HG03432 (cell line): Measurements from ENCODE around the gene FAM171A1.

Experiments used
- ATAC-seq: cut with Tn5 transposase; IDR thresholded peaks from one replicate; pipeline ENCODE4 v1.9.1; 2021; ENCODE audit warnings: mild to moderate bottlenecking, moderate library complexity; ENCODE audit not compliant: unreplicated experiment

FAM171A1 gene

GRCh38 chr10:15252396-15252795 is 118.7 kb downstream of the FAM171A1 start:
- no peak for ATAC-seq

DNA sequence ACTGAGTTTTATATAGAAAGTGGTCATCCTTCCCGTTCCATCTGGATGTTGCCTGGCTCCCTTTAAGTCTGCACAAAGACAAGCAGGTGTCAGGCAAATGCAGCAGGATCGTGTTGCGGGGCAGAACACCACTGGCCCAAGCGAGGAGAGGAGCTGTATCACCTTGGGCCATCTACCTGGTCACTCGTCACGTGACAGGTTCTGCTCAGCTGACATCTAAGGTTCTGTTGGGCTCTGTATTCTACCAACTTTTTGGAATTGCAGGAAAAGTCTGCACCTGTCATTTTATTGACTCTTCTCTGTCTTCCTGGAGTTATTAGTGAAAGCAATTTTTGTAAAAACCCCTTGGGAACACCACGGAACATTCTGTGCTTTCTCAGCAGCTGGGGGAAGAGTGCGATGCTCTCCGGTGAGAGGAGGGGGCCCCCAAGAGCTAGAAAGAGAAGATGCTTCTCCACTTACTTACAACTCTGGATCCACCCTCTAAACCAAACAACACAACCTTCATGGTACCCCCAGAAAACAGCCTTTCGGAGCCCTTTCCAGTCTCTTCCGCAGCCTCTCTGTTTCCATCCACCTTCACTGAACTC is 119.2 kb downstream of the FAM171A1 start:
- no peak for ATAC-seq

DNA sequence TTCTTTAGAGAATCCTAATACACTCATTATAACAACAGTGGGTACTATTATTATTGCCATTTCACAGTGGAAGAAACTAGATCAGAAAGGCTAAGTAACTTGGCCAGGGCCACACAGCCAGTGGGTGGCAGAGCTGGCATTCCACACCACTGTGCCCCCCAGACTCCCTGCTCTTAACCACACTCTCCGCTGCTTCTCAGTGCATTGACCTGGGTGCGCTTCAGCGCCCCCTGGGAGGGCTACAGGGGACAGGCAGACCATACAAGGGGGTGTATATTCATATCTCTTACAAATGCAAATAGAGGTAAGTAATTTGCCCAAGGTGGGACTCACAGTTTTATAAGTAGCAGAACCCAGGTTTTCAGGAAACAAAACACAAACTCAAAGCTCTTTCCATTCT is 125.6 kb downstream of the FAM171A1 start:
- ATAC-seq: no peak

- no peak for ATAC-seq
Observed at GRCh38 chr10:15244635-15245197, 126.4 kb downstream of the FAM171A1 start.

- ATAC-seq: no peak
Observed at GRCh38 chr10:15242261-15242840, 128.7 kb downstream of the FAM171A1 start.

DNA sequence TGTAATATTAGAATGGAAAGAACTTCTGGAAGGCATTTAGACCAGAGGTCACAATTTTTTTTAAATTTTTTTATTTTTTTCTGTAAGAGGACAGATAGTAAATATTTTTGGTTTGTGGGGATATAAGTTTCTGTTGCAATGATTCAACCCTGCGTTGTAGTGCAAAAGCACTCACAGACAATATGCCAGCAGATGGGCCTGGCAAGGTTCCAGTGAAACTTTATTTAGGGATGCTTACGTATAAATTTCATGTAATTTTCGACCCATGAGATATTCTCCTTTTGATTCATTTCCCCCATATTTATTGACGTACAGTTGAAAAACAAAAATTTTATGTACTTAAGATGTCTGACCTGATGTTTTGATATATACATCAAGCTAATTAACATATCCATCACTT is 129.8 kb downstream of the FAM171A1 start:
- no peak for ATAC-seq

DNA sequence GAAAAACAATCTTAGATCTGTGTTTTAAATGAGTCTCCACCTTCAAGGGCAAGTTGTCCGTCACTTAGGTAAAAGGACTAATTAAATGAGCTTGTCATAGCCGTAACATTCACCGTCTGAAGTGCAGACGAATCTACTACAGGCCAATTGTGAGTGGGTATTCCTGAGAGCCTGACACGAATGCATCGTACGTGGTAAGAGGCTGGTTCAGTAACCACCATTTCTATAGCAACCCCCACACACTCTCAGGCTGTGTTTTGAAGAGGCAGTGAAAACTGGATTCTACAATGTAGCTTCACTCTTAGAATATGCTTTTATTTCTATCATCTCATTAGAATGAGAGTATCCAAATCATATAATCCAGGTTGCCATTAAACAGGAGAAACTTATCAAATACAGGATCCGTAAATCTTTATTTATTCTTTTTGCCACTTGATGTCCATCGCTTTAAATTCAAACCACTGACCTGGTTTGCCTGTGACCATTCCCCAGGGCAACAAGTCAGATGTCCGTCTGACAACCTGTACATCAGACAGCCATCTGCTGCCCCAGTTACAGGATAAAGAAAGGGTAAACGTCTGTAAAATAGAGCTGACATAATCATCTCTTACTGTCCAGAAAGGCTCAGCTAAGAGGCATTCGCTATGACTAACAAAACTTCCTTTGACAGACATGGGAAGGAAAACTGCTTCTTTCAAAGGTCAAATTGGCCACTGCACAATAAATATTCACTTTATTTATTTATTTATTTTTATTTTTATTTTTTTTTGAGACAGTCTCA is 132.3 kb downstream of the FAM171A1 start:
- ATAC-seq: no peak

DNA sequence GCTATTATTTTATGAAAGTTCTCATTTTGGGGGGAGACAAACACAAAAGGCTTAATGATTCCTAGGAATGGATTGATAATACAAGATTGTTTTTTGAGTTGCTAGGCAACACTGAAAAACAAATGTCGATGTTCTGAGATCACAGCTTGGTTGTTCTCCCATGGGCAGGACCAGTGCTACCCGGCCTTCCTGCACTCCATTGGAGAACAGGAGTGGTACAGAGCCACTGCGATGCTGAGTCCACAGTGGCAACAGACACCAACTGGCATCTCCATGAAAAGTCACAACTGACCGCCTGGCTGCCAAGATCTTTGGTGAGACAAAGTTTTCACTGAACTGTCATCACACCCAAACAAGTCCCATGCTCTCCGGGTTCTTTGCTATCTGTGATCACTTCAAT is 133.7 kb downstream of the FAM171A1 start:
- no peak for ATAC-seq

DNA sequence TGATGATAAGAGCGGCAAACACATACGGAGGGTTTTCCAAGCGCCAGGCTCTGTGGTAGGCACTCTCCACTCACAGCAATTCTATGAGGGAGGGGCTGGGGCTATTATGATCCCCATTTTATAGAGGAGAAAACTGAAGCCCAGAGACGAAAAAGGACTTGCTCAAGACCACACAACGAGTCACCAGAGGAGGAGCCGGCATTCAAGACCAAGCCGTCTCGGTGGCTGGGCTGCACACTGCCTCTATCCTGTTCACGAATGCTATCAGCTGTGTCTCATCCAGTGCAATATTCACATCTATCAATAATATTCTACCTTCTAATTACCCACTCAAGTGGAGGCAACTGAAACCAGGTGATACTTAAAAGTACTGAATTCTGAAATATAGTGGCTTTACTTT is 134.7 kb downstream of the FAM171A1 start:
- no peak for ATAC-seq

DNA sequence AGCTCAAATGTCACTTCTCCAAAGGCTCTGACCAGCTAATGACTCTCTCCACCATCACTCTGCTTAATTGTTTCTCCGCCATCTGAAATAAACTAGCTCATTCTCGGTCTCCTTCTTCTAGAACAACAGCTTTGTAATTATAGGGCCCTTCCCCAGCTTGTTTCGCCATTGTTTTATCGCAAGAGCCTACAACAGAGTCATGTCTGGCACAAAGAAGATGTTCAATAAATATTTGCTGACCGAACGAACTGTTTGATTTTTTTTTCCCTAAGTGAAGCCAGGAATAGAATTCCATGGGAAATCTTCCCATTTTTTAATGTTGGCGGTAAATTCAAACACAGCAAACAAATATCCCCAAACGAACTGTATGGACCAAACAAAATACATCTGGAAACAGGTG is 138.8 kb downstream of the FAM171A1 start:
- ATAC-seq: no peak

DNA sequence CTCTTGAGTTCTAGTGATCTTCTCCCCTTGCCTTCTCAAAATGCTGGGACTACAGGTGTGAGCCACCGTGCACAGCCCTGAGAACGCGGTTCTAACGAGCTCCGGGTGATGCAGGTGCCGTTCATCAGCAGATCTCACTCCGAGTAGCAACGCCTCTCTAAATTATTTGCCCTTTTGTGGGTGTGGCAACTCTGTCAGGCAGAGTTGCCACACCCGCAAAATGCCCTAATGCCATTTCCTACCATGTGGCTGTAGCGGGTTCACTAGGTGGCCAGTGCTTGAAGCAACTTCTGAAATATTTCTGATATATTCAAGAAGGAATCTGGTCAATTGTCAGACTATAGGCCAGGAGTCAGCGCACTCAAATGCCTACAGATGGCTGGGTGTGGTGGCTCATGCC is 139.7 kb downstream of the FAM171A1 start:
- no peak for ATAC-seq

DNA sequence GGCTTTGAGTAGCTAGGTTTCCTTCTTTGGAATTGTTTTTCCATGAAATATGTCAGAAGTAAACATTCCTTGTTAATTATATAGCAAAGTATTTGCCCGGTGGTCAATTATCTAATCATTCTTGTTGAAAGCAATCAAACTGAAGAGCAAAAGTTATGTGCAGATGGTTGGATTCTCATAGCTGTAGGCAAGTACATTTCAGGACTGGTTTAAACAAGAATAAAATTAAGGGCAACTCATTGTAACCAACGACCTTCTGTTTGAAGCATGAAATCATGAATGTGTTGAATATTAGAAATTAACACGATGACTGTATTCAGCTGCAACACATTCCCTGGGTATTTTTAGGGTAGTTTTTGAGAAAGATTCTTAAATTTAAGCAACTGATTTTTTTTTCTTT is 140.8 kb downstream of the FAM171A1 start:
- ATAC-seq: no peak

- no peak for ATAC-seq
Observed at GRCh38 chr10:15229268-15229667, 141.8 kb downstream of the FAM171A1 start.

DNA sequence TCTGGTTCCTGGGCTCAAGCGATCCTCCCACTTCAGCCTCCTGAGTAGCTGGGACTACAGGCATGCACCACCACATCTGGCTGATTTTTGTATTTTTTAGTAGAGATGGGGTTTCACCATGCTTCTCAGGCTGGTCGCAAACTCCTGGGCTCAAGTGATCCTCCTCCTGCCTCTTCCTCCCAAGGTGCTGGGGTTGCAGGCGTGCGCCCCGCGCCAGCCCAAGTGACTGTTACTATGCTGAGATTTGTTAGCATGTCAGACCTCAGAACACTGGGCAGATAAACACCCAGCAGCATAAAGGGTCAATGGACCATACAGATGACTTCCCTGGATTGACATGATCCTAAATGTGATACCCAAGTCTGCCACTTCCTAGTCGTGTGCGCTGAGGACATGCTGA is 142.7 kb downstream of the FAM171A1 start:
- ATAC-seq: no peak

GRCh38 chr10:15227611-15228372 is 143.3 kb downstream of the FAM171A1 start:
- ATAC-seq: no peak

- ATAC-seq: no peak
Observed at GRCh38 chr10:15225511-15225910, 145.6 kb downstream of the FAM171A1 start.

- no peak for ATAC-seq
Observed at GRCh38 chr10:15224948-15225347, 146.1 kb downstream of the FAM171A1 start.

DNA sequence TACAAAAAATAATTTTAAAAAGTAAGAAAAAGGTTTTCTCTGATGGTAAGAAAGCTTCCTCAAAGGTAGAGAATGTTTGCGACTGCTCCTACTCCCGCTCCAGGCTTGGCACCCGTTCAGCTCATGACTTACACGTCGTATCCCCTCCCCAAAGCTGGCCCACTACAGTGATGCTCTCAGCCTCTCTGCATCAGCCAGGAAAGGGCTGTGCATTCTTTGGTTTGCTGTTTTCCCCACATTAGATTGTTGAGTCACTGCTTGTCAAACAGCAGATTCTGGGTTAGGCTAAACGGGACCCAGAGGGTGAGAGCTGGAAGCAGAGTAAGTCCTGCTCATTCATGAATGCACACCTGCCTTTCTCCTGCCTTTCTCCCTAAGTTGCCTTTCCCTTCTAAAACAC is 147.9 kb downstream of the FAM171A1 start:
- ATAC-seq: no peak

- no peak for ATAC-seq
Observed at GRCh38 chr10:15222511-15222910, 148.6 kb downstream of the FAM171A1 start.

GRCh38 chr10:15220445-15220844 is 150.6 kb downstream of the FAM171A1 start:
- no peak for ATAC-seq

GRCh38 chr10:15216700-15217099 is 154.4 kb downstream of the FAM171A1 start:
- no peak for ATAC-seq
